ENCODE measurements around the gene KIF3B. TPM values are rescaled to one million over a fixed set of nuclear protein-coding genes. Genes with fewer than 3 reads are reported as not detected.
"Not testable (repeated sequence)": the region's sequence is repeated elsewhere in the genome, so short reads cannot be mapped to it uniquely, and the experiment has no call there.

The KIF3B gene
- total RNA-seq, 3 donors from 2014 or later, result 69.3 to 90.4 (median 78.9) TPM

DNA sequence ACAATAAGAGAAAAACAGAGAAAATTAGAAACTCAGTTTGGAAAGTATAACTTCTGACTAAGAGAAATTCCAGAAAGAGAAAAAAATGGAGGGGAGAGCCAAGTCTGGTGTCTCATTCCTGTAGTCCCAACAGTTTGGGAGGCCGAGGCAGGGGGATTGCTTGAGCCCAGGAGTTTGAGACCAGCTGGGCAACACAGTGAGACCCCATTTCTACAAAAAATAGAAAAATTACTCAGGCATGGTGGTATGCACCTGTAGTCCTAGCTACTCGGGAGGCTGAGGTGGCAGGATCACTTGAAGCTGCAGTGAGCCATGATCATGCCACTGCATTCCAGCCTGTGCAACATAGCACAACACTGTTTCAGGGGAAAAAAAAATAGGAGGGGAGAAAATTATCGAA, 3.1 kb upstream of the KIF3B start:
- H3K4me3 Mint-ChIP-seq, result no peak overlapping the region
- no peak for ATAC-seq
- no peaks in the 10 kb centered on the region for H3K36me3 Mint-ChIP-seq (ENCODE audit: insufficient read depth)

DNA sequence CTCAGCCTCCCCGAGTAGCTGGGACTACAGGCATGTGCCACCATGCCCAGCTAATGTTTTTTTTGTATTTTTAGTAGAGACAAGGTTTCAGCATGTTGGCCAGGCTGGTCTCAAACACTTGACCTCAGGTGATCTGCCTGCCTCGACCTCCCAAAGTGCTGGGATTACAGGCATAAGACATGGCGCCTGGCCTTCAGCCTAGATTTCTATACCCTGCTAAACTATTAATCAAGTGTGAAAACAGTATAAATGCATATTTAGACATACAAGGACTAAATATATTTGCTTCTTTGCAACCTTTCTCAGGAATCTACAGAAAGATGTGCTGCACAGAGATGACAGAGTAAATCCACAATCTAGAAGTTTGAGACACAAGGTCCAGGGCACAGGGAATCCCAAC, 2.3 kb upstream of the KIF3B start:
- not testable (repeated sequence) for ATAC-seq; H3K9me3 Mint-ChIP-seq; H3K4me3 Mint-ChIP-seq; DNase-seq; H3K27me3 Mint-ChIP-seq (ENCODE audit: low read depth); H3K36me3 Mint-ChIP-seq (ENCODE audit: insufficient read depth)
- peaks cover 28% of the 10 kb centered on the region for H3K4me1 Mint-ChIP-seq (ENCODE audit: low read depth)

More for the DNA sequence above, 3.1 kb upstream of the KIF3B start:
- H3K4me1 Mint-ChIP-seq (ENCODE audit: low read depth), result peaks cover 23% of the 10 kb centered on the region
- no peaks in the 10 kb centered on the region for H3K27me3 Mint-ChIP-seq (ENCODE audit: low read depth)
- no peaks in the 10 kb centered on the region for H3K9me3 Mint-ChIP-seq
- DNase-seq, result no peak

DNA sequence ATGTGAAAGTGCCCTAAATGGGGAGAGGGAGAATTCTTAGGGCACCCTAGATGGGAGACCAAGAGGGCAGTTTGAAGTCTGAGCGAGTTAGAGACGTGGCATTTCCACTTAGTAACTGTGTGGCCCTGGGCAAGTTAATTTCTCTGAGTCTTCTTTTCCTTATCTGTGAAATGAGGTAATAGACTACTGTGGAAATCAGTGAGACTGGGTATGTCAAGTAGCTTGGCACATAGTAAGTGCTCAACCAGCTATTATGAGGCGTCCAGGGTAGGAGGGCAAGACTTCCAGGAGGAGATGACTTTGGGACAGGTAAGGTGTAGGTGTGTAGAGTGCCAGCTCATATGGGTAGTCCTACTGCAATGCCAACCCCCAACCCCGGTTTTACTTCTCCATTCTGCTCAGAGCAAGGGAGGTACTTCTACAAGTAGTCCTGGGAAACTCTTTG, 770 bp downstream of the KIF3B start:
- ATAC-seq, result peak; percentile 14 to 21
- no peaks in the 10 kb centered on the region for H3K27me3 Mint-ChIP-seq (ENCODE audit: low read depth)
- peak overlapping the region; percentile 96 for H3K4me3 Mint-ChIP-seq
- no peak for DNase-seq
- H3K9me3 Mint-ChIP-seq, result no peaks in the 10 kb centered on the region
- H3K4me1 Mint-ChIP-seq (ENCODE audit: low read depth), result peaks cover 46% of the 10 kb centered on the region
- H3K36me3 Mint-ChIP-seq (ENCODE audit: insufficient read depth), result peaks cover 20% of the 10 kb centered on the region

DNA sequence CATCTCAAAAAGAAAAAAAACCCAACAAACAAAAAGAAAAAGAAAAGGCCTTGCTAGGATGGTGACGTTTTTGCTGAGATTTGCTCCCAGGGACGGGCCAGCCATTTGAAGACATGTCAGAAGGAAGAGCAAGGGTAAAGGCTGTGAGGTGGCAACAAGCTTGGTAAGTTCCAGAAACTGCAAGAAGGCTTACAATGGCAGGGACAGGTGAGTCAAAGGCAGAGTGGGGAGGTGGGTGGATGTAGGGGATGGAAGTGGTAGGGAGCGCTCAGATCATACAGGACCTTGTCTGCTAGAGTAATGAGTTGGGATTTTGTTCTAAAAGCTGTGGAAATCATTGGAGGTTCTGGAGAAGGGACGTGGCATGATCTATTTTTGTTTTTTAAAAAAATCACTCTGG, 4.3 kb downstream of the KIF3B start:
- Mint-ChIP-seq H3K9me3 (no peaks in the 10 kb centered on the region), H3K4me1 (ENCODE audit: low read depth) (peaks cover 69% of the 10 kb centered on the region), H3K4me3 (peak overlapping the region; percentile 58), H3K36me3 (ENCODE audit: insufficient read depth) (peaks cover 29% of the 10 kb centered on the region), H3K27me3 (ENCODE audit: low read depth) (no peaks in the 10 kb centered on the region)
- DNase-seq (no peak), ATAC-seq (no peak)

DNA sequence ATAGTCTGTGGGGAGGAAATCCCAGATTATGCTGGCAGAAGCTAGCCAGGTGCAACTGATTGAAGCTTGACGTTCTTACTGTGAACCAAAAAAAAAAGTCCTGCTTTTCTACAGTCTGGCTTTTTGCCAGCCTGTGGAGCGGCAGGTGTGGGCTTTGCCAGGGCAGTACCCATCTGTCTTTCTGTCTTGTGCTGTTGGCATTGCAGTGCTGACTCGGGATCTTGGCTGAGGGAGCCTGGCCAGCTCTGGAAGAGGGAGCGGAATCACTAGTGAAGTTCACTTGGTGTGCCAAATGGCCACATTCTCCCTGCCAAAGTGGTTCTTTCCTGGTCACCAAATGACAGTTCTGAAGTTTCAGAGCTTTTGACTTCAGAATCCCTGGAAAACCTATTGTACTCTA, 5.0 kb downstream of the KIF3B start:
- peak overlapping the region; percentile 1 for H3K4me3 Mint-ChIP-seq
- H3K36me3 Mint-ChIP-seq (ENCODE audit: insufficient read depth), result peaks cover 29% of the 10 kb centered on the region
- peaks cover 68% of the 10 kb centered on the region for H3K4me1 Mint-ChIP-seq (ENCODE audit: low read depth)
- ATAC-seq, result no peak
- no peaks in the 10 kb centered on the region for H3K9me3 Mint-ChIP-seq
- H3K27me3 Mint-ChIP-seq (ENCODE audit: low read depth), result no peaks in the 10 kb centered on the region
- no peak for DNase-seq

DNA sequence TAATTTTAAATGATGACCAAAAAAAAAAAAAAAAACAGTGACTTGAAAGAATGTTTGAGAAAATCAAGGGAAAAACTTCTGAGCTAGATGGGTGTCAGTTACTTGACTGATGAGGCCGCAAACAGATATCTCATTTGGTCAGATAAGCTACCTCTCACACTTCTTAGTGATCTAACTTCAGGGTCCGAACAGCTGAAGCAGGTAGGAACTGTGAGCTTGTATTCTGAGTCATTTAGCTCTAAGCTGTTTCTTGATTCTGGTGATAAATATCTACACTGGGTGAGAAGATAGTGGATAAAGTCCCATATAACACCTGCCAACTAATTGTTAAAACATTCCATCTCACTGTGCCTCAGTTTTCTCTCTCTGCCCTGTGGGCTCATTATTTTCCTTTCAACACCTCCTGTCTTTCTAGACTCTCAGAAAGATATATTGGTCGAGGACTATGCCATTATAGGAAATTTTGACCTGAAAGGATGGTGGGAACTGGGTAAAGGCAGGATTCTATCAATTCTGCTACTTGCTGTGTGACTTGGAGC, 7.7 kb downstream of the KIF3B start:
- Mint-ChIP-seq H3K36me3 (ENCODE audit: insufficient read depth) (peaks cover 31% of the 10 kb centered on the region), H3K9me3 (no peaks in the 10 kb centered on the region), H3K4me1 (ENCODE audit: low read depth) (peaks cover 65% of the 10 kb centered on the region), H3K27me3 (ENCODE audit: low read depth) (no peaks in the 10 kb centered on the region), H3K4me3 (peak overlapping the region; percentile 64)
- DNase-seq, result no peak
- ATAC-seq, result peak; percentile 47 to 52

DNA sequence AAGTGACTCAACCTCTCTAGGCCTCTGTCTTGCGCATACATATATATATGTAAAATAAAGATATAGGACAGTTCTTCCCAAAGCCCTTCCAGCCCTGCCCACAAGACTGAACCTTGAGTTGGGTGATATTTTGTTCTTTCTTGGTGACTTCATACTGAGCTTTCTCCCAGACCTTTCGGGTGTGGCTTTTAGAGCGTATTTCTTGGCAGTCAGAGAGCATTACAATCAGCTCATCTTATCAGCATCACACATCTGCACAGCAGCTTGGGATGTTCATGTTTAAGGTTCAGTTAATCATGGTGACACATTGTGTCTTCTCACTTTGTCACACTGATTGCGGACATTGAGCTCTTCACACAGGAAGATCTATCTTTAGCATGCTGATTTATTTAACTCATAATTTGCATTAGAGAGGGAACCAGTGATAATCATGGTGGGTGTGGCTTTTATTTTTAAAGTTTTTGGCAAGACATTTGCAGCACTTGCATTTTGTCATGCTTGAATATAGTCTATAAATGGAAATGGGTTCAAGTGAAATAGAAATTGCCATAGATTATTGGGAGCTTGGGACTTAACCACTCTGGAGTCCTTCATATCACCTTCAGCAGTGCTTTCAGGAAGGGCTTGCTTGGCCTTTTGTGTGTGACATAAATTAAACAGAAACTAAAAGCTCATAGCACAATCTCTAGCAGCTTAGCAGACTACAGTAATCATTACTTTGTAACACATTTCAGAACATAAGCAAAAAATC, 8.3 kb downstream of the KIF3B start:
- peak; percentile 10 for DNase-seq
- H3K27me3 Mint-ChIP-seq (ENCODE audit: low read depth), result no peaks in the 10 kb centered on the region
- peaks cover 65% of the 10 kb centered on the region for H3K4me1 Mint-ChIP-seq (ENCODE audit: low read depth)
- peak overlapping the region; percentile 56 for H3K4me3 Mint-ChIP-seq
- H3K9me3 Mint-ChIP-seq, result no peaks in the 10 kb centered on the region
- H3K36me3 Mint-ChIP-seq (ENCODE audit: insufficient read depth), result peaks cover 30% of the 10 kb centered on the region
- peak; percentile 88 to 90 for ATAC-seq

DNA sequence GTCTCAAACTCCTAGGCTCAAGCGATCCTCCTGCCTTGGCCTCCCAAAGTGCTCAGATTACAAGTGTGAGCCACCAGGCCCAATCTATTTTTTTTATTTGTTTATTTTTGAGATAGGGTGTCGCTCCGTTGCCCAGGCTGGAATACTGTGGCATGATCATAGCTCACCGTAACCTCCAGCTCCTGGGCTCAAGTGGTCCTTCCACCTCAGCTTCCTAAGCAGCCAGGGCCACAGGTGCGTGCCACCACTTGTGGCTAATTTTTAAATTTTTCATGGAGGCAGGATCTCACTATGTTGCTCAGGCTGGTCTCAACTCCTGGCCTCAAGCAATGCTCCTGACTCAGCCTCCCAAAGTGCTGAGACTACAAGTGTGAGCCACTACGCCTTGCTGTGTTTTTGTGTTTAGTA, 9.8 kb downstream of the KIF3B start:
- no peaks in the 10 kb centered on the region for H3K27me3 Mint-ChIP-seq (ENCODE audit: low read depth)
- peaks cover 20% of the 10 kb centered on the region for H3K36me3 Mint-ChIP-seq (ENCODE audit: insufficient read depth)
- ATAC-seq (no peak), DNase-seq (no peak)
- H3K4me1 Mint-ChIP-seq (ENCODE audit: low read depth), result peaks cover 57% of the 10 kb centered on the region
- H3K9me3 Mint-ChIP-seq, result no peaks in the 10 kb centered on the region
- no peak overlapping the region for H3K4me3 Mint-ChIP-seq

DNA sequence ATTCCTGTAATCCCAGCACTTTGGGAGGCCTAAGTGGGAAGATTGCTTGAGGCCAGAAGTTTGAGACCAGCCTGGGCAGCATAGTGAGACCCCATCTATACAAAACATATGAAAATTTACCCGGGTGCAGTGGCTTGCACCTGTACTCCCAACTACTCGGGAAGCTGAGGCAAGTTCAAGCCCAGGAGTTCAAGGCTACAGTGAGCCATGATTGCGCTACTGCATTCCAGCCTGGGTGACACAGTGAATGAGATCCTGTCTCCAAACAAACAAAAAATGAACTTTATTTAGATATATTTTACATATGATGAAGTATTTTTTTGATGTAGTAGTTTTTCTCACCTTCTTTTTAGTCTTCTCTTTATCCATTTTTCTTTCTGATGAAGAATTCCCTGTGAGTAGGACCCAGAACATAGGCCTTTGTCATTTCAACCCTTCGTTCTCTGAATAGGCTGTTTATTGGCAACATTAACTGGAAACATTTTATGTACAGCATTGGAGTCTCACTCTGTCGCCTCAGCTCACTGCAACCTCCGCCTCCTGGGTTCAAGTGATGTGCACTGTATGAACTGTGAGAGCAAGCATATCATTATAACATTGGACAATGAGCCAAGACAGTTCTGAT, 10.9 kb downstream of the KIF3B start:
- Mint-ChIP-seq H3K36me3 (ENCODE audit: insufficient read depth) (peaks cover 22% of the 10 kb centered on the region), H3K4me1 (ENCODE audit: low read depth) (peaks cover 58% of the 10 kb centered on the region), H3K27me3 (ENCODE audit: low read depth) (no peaks in the 10 kb centered on the region), H3K4me3 (no peak overlapping the region), H3K9me3 (no peaks in the 10 kb centered on the region)
- no peak for ATAC-seq
- DNase-seq, result no peak

DNA sequence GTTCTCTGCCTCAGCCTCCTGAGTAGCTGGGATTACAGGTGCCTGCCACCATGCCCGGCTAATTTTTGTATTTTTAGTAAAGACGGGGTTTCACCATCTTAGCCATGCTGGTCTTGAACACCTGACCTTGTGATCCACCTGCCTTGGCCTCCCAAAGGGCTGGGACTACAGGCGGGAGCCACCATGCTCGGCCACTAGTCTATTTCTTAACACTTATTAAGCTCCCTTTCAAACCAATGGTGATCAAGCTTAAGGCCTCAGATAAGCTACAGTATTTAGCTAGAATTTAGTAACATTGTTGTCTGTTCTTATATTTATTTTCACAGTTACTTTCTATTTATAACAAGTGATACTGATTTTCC, 11.8 kb downstream of the KIF3B start:
- H3K4me3 Mint-ChIP-seq; H3K9me3 Mint-ChIP-seq; ATAC-seq; DNase-seq; H3K27me3 Mint-ChIP-seq (ENCODE audit: low read depth): not testable (repeated sequence)
- peaks cover 21% of the 10 kb centered on the region for H3K36me3 Mint-ChIP-seq (ENCODE audit: insufficient read depth)
- peaks cover 55% of the 10 kb centered on the region for H3K4me1 Mint-ChIP-seq (ENCODE audit: low read depth)

DNA sequence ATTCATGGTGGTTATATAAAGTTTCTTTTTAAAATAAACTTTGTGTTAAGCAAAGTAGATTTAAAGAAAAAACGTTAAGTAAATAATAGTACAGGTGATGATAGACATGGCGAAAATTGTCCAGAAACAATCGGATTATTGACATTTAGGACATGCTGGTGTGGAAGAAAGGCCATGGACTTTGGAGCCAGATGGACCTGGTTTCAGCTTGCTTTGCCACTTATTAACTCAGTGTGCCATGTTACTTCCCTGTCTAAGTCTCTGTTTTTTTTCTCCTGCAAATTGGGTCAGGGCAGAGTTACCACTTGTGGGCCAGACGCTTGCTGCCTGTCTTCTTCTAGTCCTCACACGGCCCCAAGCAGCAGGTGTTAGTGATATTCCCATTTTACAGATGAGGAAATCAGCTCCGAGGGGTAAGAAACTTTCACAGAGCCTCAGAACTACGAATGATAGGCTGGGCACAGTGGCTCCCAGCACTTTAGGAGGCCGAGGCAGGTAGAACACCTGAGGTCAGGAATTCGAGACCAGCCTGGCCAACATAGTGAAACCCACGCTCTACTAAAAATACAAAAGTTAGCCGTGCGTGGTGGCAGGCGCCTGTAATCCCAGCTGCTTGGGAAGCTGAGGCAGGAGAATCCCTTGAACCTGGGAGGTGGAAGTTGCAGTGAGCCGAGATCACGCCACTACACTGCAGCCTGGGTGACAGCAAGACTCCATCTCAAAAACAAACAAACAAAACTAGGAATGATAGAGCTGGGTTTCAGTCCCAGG, 12.4 kb downstream of the KIF3B start:
- H3K4me1 Mint-ChIP-seq (ENCODE audit: low read depth), result peaks cover 51% of the 10 kb centered on the region
- H3K36me3 Mint-ChIP-seq (ENCODE audit: insufficient read depth), result peaks cover 18% of the 10 kb centered on the region
- H3K9me3 Mint-ChIP-seq, result no peaks in the 10 kb centered on the region
- DNase-seq (no peak), ATAC-seq (no peak)
- no peaks in the 10 kb centered on the region for H3K27me3 Mint-ChIP-seq (ENCODE audit: low read depth)
- no peak overlapping the region for H3K4me3 Mint-ChIP-seq

DNA sequence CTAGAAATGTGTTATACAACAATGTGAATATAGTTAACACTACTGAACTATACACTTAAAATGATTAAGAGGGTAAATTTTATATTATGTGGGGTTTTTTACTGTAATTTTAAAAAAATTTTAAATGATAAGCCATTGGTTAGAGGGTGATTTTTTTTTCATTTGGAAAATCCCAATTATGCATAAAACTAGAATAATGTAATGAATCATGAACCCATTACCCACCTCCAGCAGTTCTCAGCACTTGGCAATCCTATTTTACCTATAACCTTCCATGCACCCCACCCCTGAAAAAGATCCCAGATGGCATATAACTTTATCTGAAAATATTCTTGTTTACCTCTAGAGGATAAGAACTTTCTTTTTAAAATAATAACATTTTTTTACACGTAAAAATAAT, 13.7 kb downstream of the KIF3B start:
- peaks cover 38% of the 10 kb centered on the region for H3K4me1 Mint-ChIP-seq (ENCODE audit: low read depth)

DNA sequence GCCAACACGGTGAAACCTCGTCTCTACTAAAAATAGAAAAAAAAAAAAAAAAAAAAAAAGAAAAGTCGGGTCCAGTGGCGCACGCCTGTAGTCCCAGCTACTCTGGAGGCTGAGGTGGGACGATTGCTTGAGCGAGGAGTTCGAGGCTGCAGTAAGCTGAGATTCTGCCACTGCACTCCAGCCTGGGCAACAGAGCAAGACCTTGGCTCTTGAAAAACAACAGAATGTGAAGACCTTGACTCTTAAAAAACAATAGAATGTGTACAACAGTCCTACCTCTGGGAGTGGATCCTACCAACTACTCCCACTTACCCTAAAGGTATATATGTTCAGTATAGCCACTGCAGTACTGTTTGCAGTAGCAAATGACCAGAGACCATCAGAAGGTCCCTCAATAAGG, 15.1 kb downstream of the KIF3B start:
- peaks cover 37% of the 10 kb centered on the region for H3K4me1 Mint-ChIP-seq (ENCODE audit: low read depth)
- no peak for DNase-seq
- no peak overlapping the region for H3K4me3 Mint-ChIP-seq
- no peaks in the 10 kb centered on the region for H3K27me3 Mint-ChIP-seq (ENCODE audit: low read depth)
- H3K36me3 Mint-ChIP-seq (ENCODE audit: insufficient read depth), result peaks cover 15% of the 10 kb centered on the region
- ATAC-seq, result no peak
- H3K9me3 Mint-ChIP-seq, result no peaks in the 10 kb centered on the region

More for the DNA sequence above, 13.7 kb downstream of the KIF3B start:
- H3K9me3 Mint-ChIP-seq, result no peaks in the 10 kb centered on the region
- no peaks in the 10 kb centered on the region for H3K27me3 Mint-ChIP-seq (ENCODE audit: low read depth)
- DNase-seq (no peak), ATAC-seq (peak; percentile 74 to 90)
- H3K36me3 Mint-ChIP-seq (ENCODE audit: insufficient read depth), result peaks cover 15% of the 10 kb centered on the region
- H3K4me3 Mint-ChIP-seq, result no peak overlapping the region

DNA sequence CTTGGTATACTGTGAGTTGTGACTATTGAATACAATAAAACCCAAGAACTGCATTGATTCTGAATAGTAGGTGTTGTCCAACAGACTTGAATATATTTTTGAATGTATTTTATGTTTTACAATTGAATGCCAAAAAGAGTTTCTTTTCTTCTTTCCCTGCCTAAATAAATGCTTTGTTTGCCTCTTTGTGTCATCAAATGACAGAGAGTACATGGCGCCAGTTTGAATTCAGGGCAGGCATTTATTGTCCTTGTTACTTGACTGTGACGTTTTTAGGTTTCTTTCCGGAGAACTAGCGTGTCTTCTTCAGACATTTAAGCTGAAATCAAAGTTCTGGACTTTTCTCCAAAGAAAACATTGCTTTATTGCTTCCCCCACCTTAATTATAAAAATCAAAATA, 16.6 kb downstream of the KIF3B start:
- no peak overlapping the region for H3K4me3 Mint-ChIP-seq
- no peaks in the 10 kb centered on the region for H3K27me3 Mint-ChIP-seq (ENCODE audit: low read depth)
- DNase-seq, result no peak
- H3K36me3 Mint-ChIP-seq (ENCODE audit: insufficient read depth), result peaks cover 9% of the 10 kb centered on the region
- peaks cover 40% of the 10 kb centered on the region for H3K4me1 Mint-ChIP-seq (ENCODE audit: low read depth)
- H3K9me3 Mint-ChIP-seq, result no peaks in the 10 kb centered on the region
- no peak for ATAC-seq
